HEK293 (cell line): ENCODE results near the gene NUDT4.

Source experiments
- ZNF138 ChIP-seq: fragments of 450-650 bp; formaldehyde crosslinking; IDR thresholded peaks from 2 replicates; pipeline ENCODE4 v1.5.1; 2016; ENCODE audit warnings: missing biosample characterization, missing genetic modification characterization, borderline replicate concordance
- ZNF555 ChIP-seq: fragments of 450-650 bp; formaldehyde crosslinking; conservative IDR thresholded peaks from 2 replicates; pipeline ENCODE4 v1.5.1; 2017; ENCODE audit warnings: missing biosample characterization, mild to moderate bottlenecking, missing genetic modification characterization, inconsistent platforms
- TF ChIP-seq, protein P1 (sequence below): fragments of 450-650 bp; formaldehyde crosslinking; IDR thresholded peaks from 2 replicates; pipeline ENCODE4 v1.5.1; 2016; ENCODE audit warnings: missing biosample characterization, missing genetic modification characterization

DNA sequence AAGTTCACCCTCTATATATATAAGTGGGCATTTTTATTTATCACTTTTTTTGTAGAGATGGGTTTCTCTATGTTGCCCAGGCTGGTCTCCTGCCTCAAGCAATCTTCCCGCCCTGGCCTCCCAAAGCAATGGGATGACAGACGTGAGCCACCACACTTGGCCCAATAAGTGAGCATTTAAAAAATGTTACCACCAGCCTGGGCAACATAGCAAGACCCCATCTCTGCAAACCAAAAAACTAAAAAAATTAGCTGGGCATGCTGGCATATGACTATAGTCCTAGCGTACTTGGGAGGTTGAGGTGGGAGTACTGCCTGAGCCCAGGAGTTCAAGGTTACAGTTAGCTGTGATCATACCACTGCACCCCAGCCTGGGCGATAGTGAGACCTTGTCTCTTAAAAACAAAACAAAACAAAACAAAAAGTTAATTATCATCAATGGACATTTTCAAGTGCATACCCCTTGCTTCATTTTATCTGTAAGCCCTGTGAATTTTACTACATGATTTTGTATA, 40.3 kb downstream of the NUDT4 start:
- TF ChIP-seq ZNF138 (tag by site-specific recombination) (no peak), ZNF555 (tag by site-specific recombination) (no peak)
- TF ChIP-seq, protein P1, sequence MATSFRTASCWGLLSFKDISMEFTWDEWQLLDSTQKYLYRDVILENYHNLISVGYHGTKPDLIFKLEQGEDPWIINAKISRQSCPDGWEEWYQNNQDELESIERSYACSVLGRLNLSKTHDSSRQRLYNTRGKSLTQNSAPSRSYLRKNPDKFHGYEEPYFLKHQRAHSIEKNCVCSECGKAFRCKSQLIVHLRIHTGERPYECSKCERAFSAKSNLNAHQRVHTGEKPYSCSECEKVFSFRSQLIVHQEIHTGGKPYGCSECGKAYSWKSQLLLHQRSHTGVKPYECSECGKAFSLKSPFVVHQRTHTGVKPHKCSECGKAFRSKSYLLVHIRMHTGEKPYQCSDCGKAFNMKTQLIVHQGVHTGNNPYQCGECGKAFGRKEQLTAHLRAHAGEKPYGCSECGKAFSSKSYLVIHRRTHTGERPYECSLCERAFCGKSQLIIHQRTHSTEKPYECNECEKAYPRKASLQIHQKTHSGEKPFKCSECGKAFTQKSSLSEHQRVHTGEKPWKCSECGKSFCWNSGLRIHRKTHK (tag by site-specific recombination): no peak
